HepG2 (cell line): ENCODE data around the gene SHISA5. TPM values are rescaled to one million over a fixed set of nuclear protein-coding genes. Genes with fewer than 3 reads are reported as not detected.

Experiments
- ASH2L ChIP-seq: fragments of 300-600, 200-600 bp; sonication (generic); IDR thresholded peaks from 2 replicates; pipeline ENCODE4 v1.7.0; 2017; ENCODE audit warnings: low read depth, mild to moderate bottlenecking, moderate library complexity, mixed read lengths, low read length; ENCODE audit not compliant: insufficient read length
- HNF4G ChIP-seq, 2 experiments: sonication (generic) in 1 of 2; formaldehyde crosslinking in 1 of 2; IDR thresholded peaks; 2 replicates each; pipeline versions ENCODE4 v1.4.0 to v1.6.1; 2011 to 2020; ENCODE audit warnings: borderline replicate concordance in 2 of 2, low read depth in 2 of 2, mild to moderate bottlenecking in 2 of 2, low read length in 1 of 2, missing genetic modification reagents in 1 of 2, moderate library complexity in 1 of 2
- KLF15 ChIP-seq: sonication (generic); formaldehyde crosslinking; IDR thresholded peaks from 2 replicates; pipeline ENCODE4 v1.8.1; 2023; ENCODE audit warnings: borderline replicate concordance, mild to moderate bottlenecking, inconsistent platforms, missing genetic modification reagents, mixed read lengths
- NFE2L1 ChIP-seq: sonication (generic); formaldehyde crosslinking; IDR thresholded peaks from 2 replicates; pipeline ENCODE4 v1.4.0; 2020; ENCODE audit warnings: missing genetic modification reagents, mild to moderate bottlenecking, borderline replicate concordance
- PAWR ChIP-seq: sonication (generic); formaldehyde crosslinking; IDR thresholded peaks from 2 replicates; pipeline ENCODE4 v1.4.0; 2020; ENCODE audit warnings: missing genetic modification reagents, mild to moderate bottlenecking, borderline replicate concordance
- RARG ChIP-seq: sonication (generic); formaldehyde crosslinking; IDR thresholded peaks from 2 replicates; pipeline ENCODE4 v1.4.0; 2020; ENCODE audit warnings: low read depth, mild to moderate bottlenecking, missing genetic modification reagents
- RFX5 ChIP-seq: IDR thresholded peaks from 2 replicates; pipeline ENCODE4 v1.6.1; 2011; ENCODE audit warnings: low read depth, low read length, improper control_type of control experiment
- SNAPC2 ChIP-seq: sonication (generic); formaldehyde crosslinking; IDR thresholded peaks from 2 replicates; pipeline ENCODE4 v1.8.1; 2022; ENCODE audit warnings: mild to moderate bottlenecking, missing genetic modification reagents
- TCF12 ChIP-seq, 2 experiments: fragments of 450-650 bp in 1 of 2; sonication (generic) in 1 of 2; formaldehyde crosslinking in 1 of 2; IDR thresholded peaks; 2 replicates each; pipeline versions ENCODE4 v1.6.1 to v1.8.0; 2017 to 2022; ENCODE audit warnings: antibody characterized with exemption in 1 of 2, mild to moderate bottlenecking in 1 of 2, missing genetic modification reagents in 1 of 2, moderate library complexity in 1 of 2
- YEATS4 ChIP-seq: sonication (generic); formaldehyde crosslinking; IDR thresholded peaks from 2 replicates; pipeline ENCODE4 v1.4.0; 2020; ENCODE audit warnings: missing genetic modification reagents, borderline replicate concordance
- ZNF414 ChIP-seq: sonication (generic); formaldehyde crosslinking; IDR thresholded peaks from 2 replicates; pipeline ENCODE4 v1.5.0; 2020; ENCODE audit warnings: missing genetic modification reagents
- ZNF432 ChIP-seq: sonication (generic); formaldehyde crosslinking; IDR thresholded peaks from 2 replicates; pipeline ENCODE4 v1.5.0; 2020; ENCODE audit warnings: missing genetic modification reagents, mild to moderate bottlenecking, borderline replicate concordance
- ZNF510 ChIP-seq: sonication (generic); formaldehyde crosslinking; IDR thresholded peaks from 2 replicates; pipeline ENCODE4 v1.4.0; 2020; ENCODE audit warnings: low read depth, mild to moderate bottlenecking, missing genetic modification reagents
- ZNF775 ChIP-seq: sonication (generic); formaldehyde crosslinking; IDR thresholded peaks from 2 replicates; pipeline ENCODE4 v1.4.0; 2020; ENCODE audit warnings: missing genetic modification reagents, mild to moderate bottlenecking, moderate library complexity, borderline replicate concordance
- polyA plus RNA-seq, 8 experiments: library from polyadenylated mRNA; depleted of rRNA in 3 of 8; stranded (reverse) in 7 of 8; unstranded in 1 of 8; fragments of >200 nt; fragmentation: Illumina TruSeq in 4 of 8; extraction: Trizol in 4 of 8; gene quantifications; 2 replicates each; pipeline versions ENCODE4 v1.2.1 to v1.2.3, GENCODE V29; 2011 to 2016; ENCODE audit warnings: low read depth in 4 of 8, missing spikeins in 1 of 8, mixed read lengths in 1 of 8; ENCODE audit not compliant: insufficient read depth in 1 of 8
- total RNA-seq, 5 experiments: library from RNA; depleted of rRNA; stranded (reverse); fragments of >200 nt; fragmentation: Illumina TruSeq; extraction: Trizol; gene quantifications; 2 replicates each; pipeline ENCODE4 v1.2.3, GENCODE V29; 2016; ENCODE audit warnings: low read depth in 1 of 5
- TF ChIP-seq, protein P1 (sequence below): sonication (generic); formaldehyde crosslinking; IDR thresholded peaks from 2 replicates; pipeline ENCODE4 v1.4.0; 2020; ENCODE audit warnings: missing genetic modification reagents
- TF ChIP-seq, protein P2 (sequence below): sonication (generic); formaldehyde crosslinking; IDR thresholded peaks from 2 replicates; pipeline ENCODE4 v1.4.0; 2020; ENCODE audit warnings: missing genetic modification reagents, borderline replicate concordance
- TF ChIP-seq, protein P3 (sequence below): sonication (generic); formaldehyde crosslinking; IDR thresholded peaks from 2 replicates; pipeline ENCODE4 v1.9.0; 2021; ENCODE audit warnings: missing genetic modification reagents, mild to moderate bottlenecking, borderline replicate concordance

The SHISA5 gene
- total and polyA plus RNA-seq, 2 of the 13 experiments (the other 11 are each of a cell fraction or from before 2014, with no cell fraction given) = 75.8 to 91.4 TPM

GRCh38 chr3:48507256-48508061 is 3.5 kb upstream of the SHISA5 start (continued):
- TF ChIP-seq, protein P1, sequence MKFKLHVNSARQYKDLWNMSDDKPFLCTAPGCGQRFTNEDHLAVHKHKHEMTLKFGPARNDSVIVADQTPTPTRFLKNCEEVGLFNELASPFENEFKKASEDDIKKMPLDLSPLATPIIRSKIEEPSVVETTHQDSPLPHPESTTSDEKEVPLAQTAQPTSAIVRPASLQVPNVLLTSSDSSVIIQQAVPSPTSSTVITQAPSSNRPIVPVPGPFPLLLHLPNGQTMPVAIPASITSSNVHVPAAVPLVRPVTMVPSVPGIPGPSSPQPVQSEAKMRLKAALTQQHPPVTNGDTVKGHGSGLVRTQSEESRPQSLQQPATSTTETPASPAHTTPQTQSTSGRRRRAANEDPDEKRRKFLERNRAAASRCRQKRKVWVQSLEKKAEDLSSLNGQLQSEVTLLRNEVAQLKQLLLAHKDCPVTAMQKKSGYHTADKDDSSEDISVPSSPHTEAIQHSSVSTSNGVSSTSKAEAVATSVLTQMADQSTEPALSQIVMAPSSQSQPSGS (CRISPR knock-in tag) = peak; percentile 59; the same call in 1 of the 2 replicates
- TF ChIP-seq HNF4G (IDR thresholded peaks at IDR 0.05; ENCODE audit: borderline replicate concordance, low read depth, low read length) (no peak), HNF4G (CRISPR knock-in tag; IDR thresholded peaks at IDR 0.05; ENCODE audit: borderline replicate concordance, low read depth) (no peak), PAWR (CRISPR knock-in tag) (no peak), YEATS4 (CRISPR knock-in tag) (no peak), KLF15 (CRISPR knock-in tag) (no peak), SNAPC2 (CRISPR knock-in tag) (no peak), TCF12 (IDR thresholded peaks at IDR 0.05) (no peak), TCF12 (CRISPR knock-in tag; IDR thresholded peaks at IDR 0.05) (no peak), ZNF432 (no peak), ZNF775 (CRISPR knock-in tag) (no peak), RFX5 (no peak), NFE2L1 (CRISPR knock-in tag) (0 out of 2 replicates have a peak, but pooled peaks have one; percentile 38), RARG (no peak), ZNF510 (CRISPR knock-in tag) (no peak), ASH2L (no peak), ZNF414 (CRISPR knock-in tag) (no peak)
- TF ChIP-seq, protein P2, sequence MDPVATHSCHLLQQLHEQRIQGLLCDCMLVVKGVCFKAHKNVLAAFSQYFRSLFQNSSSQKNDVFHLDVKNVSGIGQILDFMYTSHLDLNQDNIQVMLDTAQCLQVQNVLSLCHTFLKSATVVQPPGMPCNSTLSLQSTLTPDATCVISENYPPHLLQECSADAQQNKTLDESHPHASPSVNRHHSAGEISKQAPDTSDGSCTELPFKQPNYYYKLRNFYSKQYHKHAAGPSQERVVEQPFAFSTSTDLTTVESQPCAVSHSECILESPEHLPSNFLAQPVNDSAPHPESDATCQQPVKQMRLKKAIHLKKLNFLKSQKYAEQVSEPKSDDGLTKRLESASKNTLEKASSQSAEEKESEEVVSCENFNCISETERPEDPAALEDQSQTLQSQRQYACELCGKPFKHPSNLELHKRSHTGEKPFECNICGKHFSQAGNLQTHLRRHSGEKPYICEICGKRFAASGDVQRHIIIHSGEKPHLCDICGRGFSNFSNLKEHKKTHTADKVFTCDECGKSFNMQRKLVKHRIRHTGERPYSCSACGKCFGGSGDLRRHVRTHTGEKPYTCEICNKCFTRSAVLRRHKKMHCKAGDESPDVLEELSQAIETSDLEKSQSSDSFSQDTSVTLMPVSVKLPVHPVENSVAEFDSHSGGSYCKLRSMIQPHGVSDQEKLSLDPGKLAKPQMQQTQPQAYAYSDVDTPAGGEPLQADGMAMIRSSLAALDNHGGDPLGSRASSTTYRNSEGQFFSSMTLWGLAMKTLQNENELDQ (CRISPR knock-in tag) = no peak
- TF ChIP-seq, protein P3, sequence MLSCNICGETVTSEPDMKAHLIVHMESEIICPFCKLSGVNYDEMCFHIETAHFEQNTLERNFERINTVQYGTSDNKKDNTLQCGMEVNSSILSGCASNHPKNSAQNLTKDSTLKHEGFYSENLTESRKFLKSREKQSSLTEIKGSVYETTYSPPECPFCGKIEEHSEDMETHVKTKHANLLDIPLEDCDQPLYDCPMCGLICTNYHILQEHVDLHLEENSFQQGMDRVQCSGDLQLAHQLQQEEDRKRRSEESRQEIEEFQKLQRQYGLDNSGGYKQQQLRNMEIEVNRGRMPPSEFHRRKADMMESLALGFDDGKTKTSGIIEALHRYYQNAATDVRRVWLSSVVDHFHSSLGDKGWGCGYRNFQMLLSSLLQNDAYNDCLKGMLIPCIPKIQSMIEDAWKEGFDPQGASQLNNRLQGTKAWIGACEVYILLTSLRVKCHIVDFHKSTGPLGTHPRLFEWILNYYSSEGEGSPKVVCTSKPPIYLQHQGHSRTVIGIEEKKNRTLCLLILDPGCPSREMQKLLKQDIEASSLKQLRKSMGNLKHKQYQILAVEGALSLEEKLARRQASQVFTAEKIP = no peak
